BLaER1 treated with 17β-estradiol and CSF1 and Interleukin-3, amounts not matched to agents 10 nM and 100 nM (cell line): Measurements from ENCODE around the gene FASN.
A peak's percentile ranks its signal among the peaks of the same experiment; 100 is the strongest.

Source experiments
- H3K27ac ChIP-seq, 11 experiments: shearing (Covaris generic); formaldehyde crosslinking; 2 replicates each; pipeline ENCODE4 v1.8.1; 2022
- H3K27me3 ChIP-seq, 11 experiments: shearing (Covaris generic); formaldehyde crosslinking; 2 replicates each; pipeline ENCODE4 v1.8.1; 2022
- H3K36me3 ChIP-seq, 11 experiments: shearing (Covaris generic); formaldehyde crosslinking; 2 replicates each; pipeline ENCODE4 v1.8.1; 2022
- H3K4me1 ChIP-seq, 10 experiments: shearing (Covaris generic); formaldehyde crosslinking; 2 replicates each; pipeline ENCODE4 v1.8.1; 2022
- H3K4me2 ChIP-seq, 11 experiments: shearing (Covaris generic); formaldehyde crosslinking; 2 replicates each; pipeline ENCODE4 v1.8.1; 2022
- H3K4me3 ChIP-seq, 10 experiments: shearing (Covaris generic); formaldehyde crosslinking; 2 replicates each; pipeline ENCODE4 v1.8.1; 2022
- H3K9ac ChIP-seq, 11 experiments: shearing (Covaris generic); formaldehyde crosslinking; 2 replicates each; pipeline ENCODE4 v1.8.1; 2022
- H3K9me3 ChIP-seq, 11 experiments: shearing (Covaris generic); formaldehyde crosslinking; replicated peaks in 1 of 11; 2 replicates each; pipeline ENCODE4 v1.8.1; 2022
- H4K20me1 ChIP-seq, 11 experiments: shearing (Covaris generic); formaldehyde crosslinking; 2 replicates each; pipeline ENCODE4 v1.8.1; 2022
- Cebpa-rat ChIP-seq, 11 experiments: shearing (Covaris generic); IDR thresholded peaks; 2 replicates each; pipeline ENCODE4 v1.8.1; 2022

The FASN gene

DNA sequence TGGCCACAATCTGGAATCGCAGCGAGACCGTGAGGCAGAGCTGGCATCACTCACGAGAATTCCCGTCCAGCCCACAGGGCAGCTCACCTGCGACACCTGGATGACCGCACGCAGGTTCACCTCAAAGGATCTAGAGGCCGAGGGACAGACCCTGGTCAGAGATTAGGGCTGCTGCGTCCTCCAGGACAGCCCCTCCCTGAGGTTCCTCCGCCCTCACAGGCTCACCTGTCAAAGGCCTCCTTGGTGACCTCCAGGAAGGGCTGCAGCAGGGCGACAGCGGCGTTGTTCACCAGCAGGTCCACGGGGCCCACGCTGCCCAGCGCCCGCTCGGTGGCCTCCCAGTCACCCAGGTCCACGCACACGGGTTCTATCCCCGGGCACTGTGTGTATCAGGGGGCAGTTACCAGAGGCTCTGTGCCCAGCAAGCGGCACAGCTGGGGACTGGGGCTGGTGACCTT, 61.4 kb downstream of the FASN start:
- Histone ChIP-seq H3K4me3 (peak overlapping the region; percentile 59 to 79 (median 73)), H3K36me3 (peaks cover 0 to 7% (median 0%) of the 10 kb centered on the region in 11 experiments; a peak in 1 of 22 replicates), H3K4me1 (peaks cover 39 to 58% (median 49%) of the 10 kb centered on the region in 10 experiments), H3K9me3 (no peaks in the 10 kb centered on the region), H3K9ac (peak overlapping the region; percentile 78 to 88 (median 83)), H3K27me3 (peaks cover 0 to 20% (median 18%) of the 10 kb centered on the region in 11 experiments; a peak in 19 of 22 replicates), H3K27ac (peak overlapping the region; percentile 52 to 85 (median 78); a peak in 21 of 22 replicates), H3K4me2 (peak overlapping the region; percentile 90 to 100 (median 99)), H4K20me1 (peaks cover 0 to 45% (median 20%) of the 10 kb centered on the region in 11 experiments; a peak in 16 of 22 replicates)
- no peak for TF ChIP-seq Cebpa-rat (IDR thresholded peaks at IDR 0.05)

DNA sequence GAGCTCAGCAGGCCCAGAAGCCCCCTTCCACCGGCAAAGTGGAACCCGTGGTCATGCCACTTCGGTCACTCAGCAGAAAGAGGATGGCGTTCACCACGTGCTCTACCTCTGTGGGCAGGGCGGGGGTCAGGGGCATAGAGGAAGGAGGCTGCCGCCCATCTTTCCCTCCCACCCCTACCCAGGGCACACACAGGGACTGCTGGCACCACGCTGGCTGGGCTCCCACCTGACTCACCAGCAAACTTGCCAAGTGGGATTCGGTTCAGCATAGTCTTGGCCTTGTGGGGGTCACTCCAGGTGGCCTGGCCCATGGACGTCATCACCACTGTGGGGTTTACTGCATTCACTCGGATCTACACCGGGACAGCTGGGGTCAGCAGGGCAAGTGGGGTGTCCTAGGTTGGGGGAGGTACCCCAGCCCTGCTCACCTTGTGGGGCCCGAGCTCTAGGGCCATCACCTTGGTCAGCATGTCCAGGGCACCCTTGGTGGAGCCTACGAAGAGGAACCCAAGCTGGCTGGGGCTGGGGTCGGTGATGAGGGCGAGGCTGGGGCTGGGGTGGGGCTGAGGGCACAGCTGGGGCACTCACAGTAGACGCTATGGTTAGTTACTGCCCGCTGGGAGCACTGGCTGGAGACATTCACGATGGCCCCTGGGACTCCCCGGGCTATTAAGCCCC, 61.9 kb downstream of the FASN start:
- Histone ChIP-seq H4K20me1 (peaks cover 0 to 45% (median 20%) of the 10 kb centered on the region in 11 experiments; a peak in 16 of 22 replicates), H3K4me2 (peak overlapping the region; percentile 90 to 100 (median 99)), H3K9me3 (no peaks in the 10 kb centered on the region), H3K27me3 (peaks cover 0 to 20% (median 18%) of the 10 kb centered on the region in 11 experiments; a peak in 19 of 22 replicates), H3K4me3 (peak overlapping the region; percentile 59 to 79 (median 73)), H3K27ac (peak overlapping the region in 2 of 11 experiments; percentile 77 to 82; a peak in 2 of 22 replicates), H3K9ac (peak overlapping the region; percentile 78 to 88 (median 83)), H3K4me1 (peaks cover 41 to 54% (median 49%) of the 10 kb centered on the region in 10 experiments), H3K36me3 (peaks cover 0 to 7% (median 0%) of the 10 kb centered on the region in 11 experiments; a peak in 1 of 22 replicates)
- TF ChIP-seq Cebpa-rat (IDR thresholded peaks at IDR 0.05), result no peak

DNA sequence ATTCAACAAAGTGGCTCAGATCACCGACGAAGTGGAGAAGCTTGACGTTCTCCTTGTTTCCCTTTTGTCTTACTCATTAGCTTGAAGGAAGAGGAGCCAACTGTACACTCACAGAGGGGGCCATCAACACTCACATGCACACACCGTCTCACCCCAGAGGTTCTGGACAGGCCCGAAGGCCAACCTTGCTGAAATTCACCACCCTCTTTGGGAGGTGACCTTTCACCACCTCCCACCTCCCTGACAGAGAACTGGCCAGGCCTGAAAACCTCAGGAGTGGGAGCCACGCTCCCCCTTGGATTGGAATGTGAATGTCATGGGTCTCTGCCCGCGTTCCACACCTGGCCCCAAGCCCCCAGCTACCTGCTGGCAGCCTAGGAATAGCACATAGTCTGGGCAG, 62.5 kb downstream of the FASN start:
- peaks cover 0 to 7% (median 0%) of the 10 kb centered on the region in 11 experiments; a peak in 1 of 22 replicates for H3K36me3 ChIP-seq
- H3K4me2 ChIP-seq, result peak overlapping the region; percentile 90 to 100 (median 99); a peak in 19 of 22 replicates
- no peak overlapping the region for H3K27ac ChIP-seq
- H3K27me3 ChIP-seq, result peaks cover 0 to 20% (median 18%) of the 10 kb centered on the region in 11 experiments; a peak in 19 of 22 replicates
- peaks cover 44 to 57% (median 48%) of the 10 kb centered on the region in 10 experiments for H3K4me1 ChIP-seq
- TF ChIP-seq Cebpa-rat (IDR thresholded peaks at IDR 0.05), result no peak
- H3K9me3 ChIP-seq, result no peaks in the 10 kb centered on the region
- H4K20me1 ChIP-seq, result peaks cover 0 to 45% (median 20%) of the 10 kb centered on the region in 11 experiments; a peak in 16 of 22 replicates
- no peak overlapping the region for H3K4me3 ChIP-seq
- peak overlapping the region in 4 of 11 experiments; percentile 1 to 87 (median 56); a peak in 1 of 22 replicates for H3K9ac ChIP-seq

DNA sequence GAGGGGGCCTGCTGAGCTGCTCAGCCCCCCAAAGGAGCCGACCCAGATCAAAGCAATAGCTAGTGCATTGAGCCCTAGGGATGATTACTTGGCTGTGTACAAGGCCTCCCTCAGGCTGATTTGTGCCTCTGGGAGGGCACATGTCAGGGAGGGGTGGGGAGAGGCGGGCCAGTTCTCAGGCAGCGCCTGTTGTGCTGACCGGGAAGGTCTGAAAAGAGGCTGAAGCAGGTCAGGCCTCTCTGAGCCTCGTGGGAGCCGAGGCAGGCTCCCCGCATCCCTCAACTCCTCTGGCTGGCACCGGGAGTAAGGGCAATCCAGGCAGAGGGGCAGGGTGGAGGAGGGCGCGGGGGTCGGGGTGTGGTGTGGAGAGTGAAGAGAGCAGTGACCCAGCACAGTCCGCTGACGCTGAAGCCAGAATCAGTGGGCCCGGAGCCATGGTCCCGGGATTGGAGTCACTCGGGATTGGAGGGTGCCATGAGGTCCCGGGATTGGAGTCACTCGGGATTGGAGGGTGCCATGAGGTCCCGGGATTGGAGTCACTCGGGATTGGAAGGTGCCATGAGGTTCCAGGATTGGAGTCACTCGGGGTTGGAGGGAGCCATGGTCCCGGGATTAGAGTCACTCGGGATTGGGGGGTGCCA, 63.5 kb downstream of the FASN start:
- peak overlapping the region in 9 of 11 experiments; percentile 8 to 100 (median 97); a peak in 8 of 22 replicates for H3K4me2 ChIP-seq
- no peak overlapping the region for H3K4me3 ChIP-seq

DNA sequence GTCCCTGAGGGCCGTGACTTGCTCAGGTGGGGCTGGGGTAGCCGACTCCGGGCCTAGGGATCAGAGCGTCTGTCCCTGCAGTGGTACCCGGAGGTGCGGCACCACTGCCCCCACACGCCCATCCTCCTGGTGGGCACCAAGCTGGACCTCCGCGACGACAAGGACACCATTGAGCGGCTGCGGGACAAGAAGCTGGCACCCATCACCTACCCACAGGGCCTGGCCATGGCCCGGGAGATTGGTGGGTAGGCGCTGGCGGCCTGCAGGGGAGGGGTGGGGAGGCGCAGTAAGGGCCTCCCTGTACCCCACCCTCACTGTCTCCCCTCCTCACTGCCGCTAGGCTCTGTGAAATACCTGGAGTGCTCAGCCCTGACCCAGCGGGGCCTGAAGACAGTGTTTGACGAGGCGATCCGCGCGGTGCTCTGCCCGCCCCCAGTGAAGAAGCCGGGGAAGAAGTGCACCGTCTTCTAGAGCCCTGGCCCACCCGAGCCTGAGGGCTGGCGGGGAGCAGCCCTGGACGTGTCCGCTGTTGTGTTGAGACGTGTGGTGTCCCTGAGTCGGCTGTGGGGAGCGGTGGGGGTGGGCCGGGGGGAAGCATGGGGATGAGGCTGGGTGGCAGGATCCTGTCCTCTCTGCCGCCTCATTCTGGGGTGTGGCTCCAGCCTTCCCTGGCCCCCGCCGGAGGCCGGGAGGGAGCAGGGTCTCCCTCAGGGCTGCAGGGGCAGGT, 64.5 kb downstream of the FASN start:
- Histone ChIP-seq H3K36me3 (peaks cover 0 to 20% (median 0%) of the 10 kb centered on the region in 11 experiments; a peak in 3 of 22 replicates), H3K9me3 (no peaks in the 10 kb centered on the region), H3K4me3 (no peak overlapping the region), H4K20me1 (peaks cover 0 to 64% (median 29%) of the 10 kb centered on the region in 11 experiments; a peak in 17 of 22 replicates), H3K27ac (no peak overlapping the region), H3K4me2 (peak overlapping the region in 7 of 11 experiments; percentile 12 to 99 (median 99); a peak in 7 of 22 replicates), H3K9ac (peak overlapping the region in 3 of 11 experiments; percentile 1 to 80 (median 31); a peak in 3 of 22 replicates), H3K27me3 (peaks cover 0 to 20% (median 18%) of the 10 kb centered on the region in 11 experiments; a peak in 19 of 22 replicates), H3K4me1 (peaks cover 45 to 69% (median 55%) of the 10 kb centered on the region in 10 experiments)
- TF ChIP-seq Cebpa-rat (IDR thresholded peaks at IDR 0.05), result no peak

More for the DNA sequence above, 63.5 kb downstream of the FASN start:
- H3K9me3 ChIP-seq, result no peaks in the 10 kb centered on the region
- H3K36me3 ChIP-seq, result peaks cover 0 to 11% (median 0%) of the 10 kb centered on the region in 11 experiments; a peak in 2 of 22 replicates
- H3K27me3 ChIP-seq, result peaks cover 0 to 20% (median 18%) of the 10 kb centered on the region in 11 experiments; a peak in 19 of 22 replicates
- H3K4me1 ChIP-seq, result peaks cover 53 to 66% (median 56%) of the 10 kb centered on the region in 10 experiments
- H4K20me1 ChIP-seq, result peaks cover 0 to 54% (median 28%) of the 10 kb centered on the region in 11 experiments; a peak in 17 of 22 replicates
- H3K27ac ChIP-seq, result no peak overlapping the region
- no peak for TF ChIP-seq Cebpa-rat (IDR thresholded peaks at IDR 0.05)
- no peak overlapping the region for H3K9ac ChIP-seq

DNA sequence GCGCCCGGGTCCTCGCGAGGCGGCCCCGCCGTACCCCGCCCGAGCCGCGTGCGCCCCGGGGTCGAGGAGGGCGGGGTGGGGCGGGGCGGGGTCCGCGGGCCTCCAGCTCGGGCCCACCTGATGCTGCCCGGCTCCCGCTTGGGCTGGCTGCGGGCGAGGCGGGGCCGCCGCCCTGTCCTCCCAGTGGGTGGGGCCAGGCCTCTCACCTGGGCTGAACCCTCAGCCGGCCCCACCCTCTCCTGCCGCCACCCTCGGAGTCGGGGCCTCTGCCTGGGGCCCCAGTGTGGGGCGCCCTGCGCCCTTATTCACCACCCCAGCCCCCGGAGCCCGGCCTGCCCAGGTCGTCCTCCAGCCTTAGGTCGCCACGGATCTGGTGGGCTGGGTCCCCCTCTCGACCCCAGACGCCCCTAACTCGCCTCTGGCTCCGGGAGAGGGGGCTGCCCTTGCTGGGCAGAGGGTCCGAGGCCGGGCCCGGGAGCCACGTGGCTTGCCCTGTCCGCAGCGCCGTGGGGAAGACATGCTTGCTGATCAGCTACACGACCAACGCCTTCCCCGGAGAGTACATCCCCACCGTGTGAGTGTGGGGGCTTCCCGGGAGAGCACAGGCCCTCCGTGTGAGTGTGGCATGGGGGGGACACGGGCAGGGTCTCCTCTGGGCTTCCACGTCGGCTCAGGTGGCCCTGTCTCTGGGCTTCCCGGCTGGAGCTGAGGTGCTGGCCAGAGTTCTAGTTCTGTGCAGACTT, 66.0 kb downstream of the FASN start:
- Histone ChIP-seq H3K4me1 (peaks cover 39 to 63% (median 52%) of the 10 kb centered on the region in 10 experiments), H3K4me3 (peak overlapping the region; percentile 56 to 74 (median 66)), H3K27ac (peak overlapping the region in 8 of 11 experiments; percentile 28 to 54 (median 41); a peak in 8 of 22 replicates), H3K27me3 (peaks cover 0 to 20% (median 18%) of the 10 kb centered on the region in 11 experiments; a peak in 19 of 22 replicates), H3K4me2 (peak overlapping the region; percentile 90 to 100 (median 99)), H4K20me1 (peaks cover 0 to 78% (median 33%) of the 10 kb centered on the region in 11 experiments; a peak in 17 of 22 replicates), H3K36me3 (peaks cover 0 to 35% (median 4%) of the 10 kb centered on the region in 11 experiments; a peak in 6 of 22 replicates), H3K9ac (peak overlapping the region; percentile 51 to 81 (median 71); a peak in 21 of 22 replicates), H3K9me3 (no peaks in the 10 kb centered on the region)
- no peak for TF ChIP-seq Cebpa-rat (IDR thresholded peaks at IDR 0.05)

DNA sequence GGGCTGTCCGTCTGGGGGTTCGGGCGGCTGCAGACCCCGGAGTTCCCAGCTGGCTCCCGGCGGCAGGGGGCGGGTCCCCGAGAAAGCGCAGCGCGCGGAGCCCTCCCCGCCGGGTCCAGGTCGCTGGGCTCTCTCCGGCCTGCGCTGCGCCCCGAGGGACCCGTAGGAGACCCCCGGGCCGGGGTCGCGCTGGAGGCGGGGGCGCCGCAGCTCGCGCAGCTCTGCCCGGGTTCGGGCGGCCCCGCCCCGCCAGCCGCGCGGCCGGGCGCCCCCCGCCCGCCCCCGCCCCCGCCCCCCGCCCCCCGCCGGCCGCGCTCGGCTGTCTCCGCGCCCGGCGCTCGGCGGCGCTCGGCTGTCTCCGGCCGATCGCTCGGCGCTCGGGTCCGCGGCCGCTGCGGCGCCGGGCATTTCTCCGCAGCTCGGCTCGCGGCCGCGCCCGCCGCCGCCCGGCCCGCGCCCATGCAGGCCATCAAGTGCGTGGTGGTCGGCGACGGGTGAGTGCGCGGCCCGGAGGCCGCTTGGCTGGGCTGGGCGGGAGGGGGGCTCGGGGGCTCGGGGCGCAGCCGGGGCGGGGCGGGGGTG, 66.6 kb downstream of the FASN start, which contains the start of gene RAC3:
TSS of gene RAC3 (plus strand) at position 376 of the 582 bp plus-strand sequence. CDS start at position 460, 84 bp downstream.
- no peaks in the 10 kb centered on the region for H3K9me3 ChIP-seq
- peak within 1 kb of the TSS in 9 of 11 experiments; percentile 31 to 74 (median 52); a peak in 17 of 22 replicates for H3K27ac ChIP-seq
- peak within 1 kb of the TSS; percentile 95 to 100 (median 99) for H3K4me2 ChIP-seq
- peaks cover 33 to 57% (median 46%) of the 10 kb centered on the region in 10 experiments for H3K4me1 ChIP-seq
- H3K9ac ChIP-seq, result peak within 1 kb of the TSS; percentile 54 to 81 (median 71); a peak in 21 of 22 replicates
- peaks cover 0 to 39% (median 4%) of the 10 kb centered on the region in 11 experiments; a peak in 6 of 22 replicates for H3K36me3 ChIP-seq
- peaks cover 0 to 20% (median 18%) of the 10 kb centered on the region in 11 experiments; a peak in 19 of 22 replicates for H3K27me3 ChIP-seq
- H4K20me1 ChIP-seq, result peaks cover 0 to 80% (median 35%) of the 10 kb centered on the region in 11 experiments; a peak in 17 of 22 replicates
- TF ChIP-seq Cebpa-rat (IDR thresholded peaks at IDR 0.05), result no peak
- peak within 1 kb of the TSS; percentile 56 to 74 (median 67) for H3K4me3 ChIP-seq
